ENCODE data around the gene GKN1. TPM values are rescaled to one million over a fixed set of nuclear protein-coding genes. Genes with fewer than 3 reads are reported as not detected.

The GKN1 gene
- total RNA-seq, 1 donor from 2014 or later: not detected

DNA sequence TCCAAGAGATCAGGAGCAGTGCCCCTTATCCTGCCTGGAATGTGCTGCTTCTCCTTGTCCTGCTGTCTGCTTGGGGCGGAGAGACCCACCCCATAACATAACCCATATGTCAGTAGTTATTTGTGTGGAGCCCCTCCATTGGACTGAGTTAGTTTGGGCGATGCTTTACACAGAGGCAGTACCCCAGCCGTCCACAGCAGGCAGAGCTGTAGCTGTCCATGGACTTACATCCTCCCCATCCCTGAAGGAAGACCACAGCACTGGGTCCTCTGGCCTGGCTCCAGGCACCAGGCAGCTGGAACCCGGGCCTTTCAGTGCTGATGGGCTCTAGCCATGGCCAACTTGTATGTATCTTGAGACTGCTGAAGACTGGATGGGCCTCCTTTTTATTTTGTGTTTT is 42.0 kb upstream of the GKN1 start:
- TF ChIP-seq CTCF (conservative IDR thresholded peaks at IDR 0.05): no peak
- Mint-ChIP-seq H3K4me3 (no peak overlapping the region), H3K36me3 (ENCODE audit: low read depth) (no peaks in the 10 kb centered on the region), H3K27me3 (ENCODE audit: low read depth) (peaks cover 25% of the 10 kb centered on the region), H3K27ac (ENCODE audit: unreplicated experiment) (no peak overlapping the region), H3K9me3 (no peaks in the 10 kb centered on the region), H3K4me1 (no peaks in the 10 kb centered on the region)
- no peak for DNase-seq (ENCODE audit: low read depth, low spot score)

DNA sequence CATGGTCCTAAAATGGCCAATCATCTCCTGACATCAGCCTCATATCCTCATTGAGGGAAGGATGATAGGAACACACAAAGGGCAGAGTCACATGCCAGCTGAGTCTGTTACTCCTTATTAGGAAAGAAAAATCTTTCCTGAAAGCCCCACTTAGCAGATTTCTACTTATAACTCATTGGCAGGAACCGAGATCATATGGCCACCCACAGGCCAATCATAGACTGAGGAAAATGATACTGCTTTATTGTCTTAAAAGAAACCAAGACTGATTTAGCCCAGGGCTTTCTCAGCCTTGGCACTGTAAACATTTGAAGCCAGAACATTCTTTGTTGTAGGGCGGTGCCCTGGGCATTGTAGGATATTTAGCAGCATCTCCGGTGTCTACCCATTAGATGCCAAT is 40.4 kb upstream of the GKN1 start:
- peaks cover 23% of the 10 kb centered on the region for H3K27me3 Mint-ChIP-seq (ENCODE audit: low read depth)
- no peaks in the 10 kb centered on the region for H3K36me3 Mint-ChIP-seq (ENCODE audit: low read depth)
- TF ChIP-seq CTCF (conservative IDR thresholded peaks at IDR 0.05): no peak
- no peak for DNase-seq (ENCODE audit: low read depth, low spot score)
- no peak overlapping the region for H3K27ac Mint-ChIP-seq (ENCODE audit: unreplicated experiment)
- H3K4me1 Mint-ChIP-seq: no peaks in the 10 kb centered on the region
- H3K4me3 Mint-ChIP-seq: no peak overlapping the region
- no peaks in the 10 kb centered on the region for H3K9me3 Mint-ChIP-seq

GRCh38 chr2:68935471-68935870 is 39.0 kb upstream of the GKN1 start:
- DNase-seq (ENCODE audit: low read depth, low spot score): no peak
- Mint-ChIP-seq H3K27me3 (ENCODE audit: low read depth) (peaks cover 32% of the 10 kb centered on the region), H3K4me1 (no peaks in the 10 kb centered on the region), H3K27ac (ENCODE audit: unreplicated experiment) (no peak overlapping the region), H3K36me3 (ENCODE audit: low read depth) (no peaks in the 10 kb centered on the region), H3K9me3 (no peaks in the 10 kb centered on the region), H3K4me3 (no peak overlapping the region)
- no peak for TF ChIP-seq CTCF (conservative IDR thresholded peaks at IDR 0.05)

- no peaks in the 10 kb centered on the region for H3K4me1 Mint-ChIP-seq
- DNase-seq (ENCODE audit: low read depth, low spot score): no peak
- TF ChIP-seq CTCF (conservative IDR thresholded peaks at IDR 0.05): no peak
- no peaks in the 10 kb centered on the region for H3K36me3 Mint-ChIP-seq (ENCODE audit: low read depth)
- peaks cover 39% of the 10 kb centered on the region for H3K27me3 Mint-ChIP-seq (ENCODE audit: low read depth)
- peaks cover 3% of the 10 kb centered on the region for H3K9me3 Mint-ChIP-seq
- no peak overlapping the region for H3K27ac Mint-ChIP-seq (ENCODE audit: unreplicated experiment)
- H3K4me3 Mint-ChIP-seq: no peak overlapping the region
Observed at GRCh38 chr2:68936427-68936826, 38.0 kb upstream of the GKN1 start.

- Mint-ChIP-seq H3K27ac (ENCODE audit: unreplicated experiment) (no peak overlapping the region), H3K4me1 (no peaks in the 10 kb centered on the region), H3K9me3 (peaks cover 3% of the 10 kb centered on the region), H3K27me3 (ENCODE audit: low read depth) (peaks cover 39% of the 10 kb centered on the region), H3K36me3 (ENCODE audit: low read depth) (no peaks in the 10 kb centered on the region), H3K4me3 (no peak overlapping the region)
- no peak for TF ChIP-seq CTCF (conservative IDR thresholded peaks at IDR 0.05)
- no peak for DNase-seq (ENCODE audit: low read depth, low spot score)
Observed at GRCh38 chr2:68936889-68937288, 37.5 kb upstream of the GKN1 start.

All from neural crest cell (in vitro differentiated cells).